Mammary epithelial cell (primary cell): ENCODE data around the gene NPHP4.
A peak's percentile ranks its signal among the peaks of the same experiment; 100 is the strongest.

Experiments
- CTCF ChIP-seq, 2 donors: IDR thresholded peaks in 1 of 2; conservative IDR thresholded peaks in 1 of 2; 2 replicates each; pipeline ENCODE4 v1.5.1; 2011 to 2012; ENCODE audit warnings: inconsistent platforms in 2 of 2, low read length in 2 of 2, mild to moderate bottlenecking in 2 of 2, control low read depth in 1 of 2, low read depth in 1 of 2; ENCODE audit not compliant: insufficient read depth in 1 of 2; ENCODE audit errors: extremely low read depth in 1 of 2
- EZH2 ChIP-seq: IDR thresholded peaks from 2 replicates; pipeline ENCODE4 v1.6.1; 2012; ENCODE audit warnings: low read length, inconsistent platforms, borderline replicate concordance

- peak; percentile 53 to 65 for TF ChIP-seq CTCF (conservative IDR thresholded peaks at IDR 0.05 in 1 of 2, IDR thresholded peaks at IDR 0.05 in 1 of 2; ENCODE audit: extremely low read depth in 1 of 2, insufficient read depth in 1 of 2, low read depth in 1 of 2, low read length in 2 of 2)
- no peak for TF ChIP-seq EZH2
Observed at GRCh38 chr1:6041432-6042062, 49.3 kb upstream of the NPHP4 start.
